GM12874 (cell line): ENCODE data around the gene ADPRS.

ENCODE experiments used
- CTCF ChIP-seq: IDR thresholded peaks from 2 replicates; pipeline ENCODE4 v1.5.1; 2011; ENCODE audit warnings: low read depth, mild to moderate bottlenecking, control low read depth, low read length, moderate library complexity; ENCODE audit not compliant: insufficient read depth

The ADPRS gene

GRCh38 chr1:36088265-36088576 is 471 bp upstream of the ADPRS start:
- no peak for TF ChIP-seq CTCF

- TF ChIP-seq CTCF: no peak
Observed at GRCh38 chr1:36089393-36090121, 865 bp downstream of the ADPRS start.

GRCh38 chr1:36091141-36091540 is 2.4 kb downstream of the ADPRS start:
- no peak for TF ChIP-seq CTCF

- no peak for TF ChIP-seq CTCF
Observed at GRCh38 chr1:36091698-36092097, 3.0 kb downstream of the ADPRS start.

- no peak for TF ChIP-seq CTCF
Observed at GRCh38 chr1:36092166-36092797, 3.6 kb downstream of the ADPRS start.

- TF ChIP-seq CTCF: no peak
Observed at GRCh38 chr1:36092798-36093185, 4.1 kb downstream of the ADPRS start.

GRCh38 chr1:36093226-36093625 is 4.5 kb downstream of the ADPRS start:
- TF ChIP-seq CTCF: no peak
